H4 (cell line): Measurements from ENCODE around the gene PHF23. TPM values are rescaled to one million over a fixed set of nuclear protein-coding genes. Genes with fewer than 3 reads are reported as not detected.

ENCODE experiments used
- DNase-seq: peaks from one replicate; pipeline ENCODE4 v3.0.0-alpha.2; 2015; ENCODE audit warnings: low spot score
- total RNA-seq: library from RNA; depleted of rRNA; stranded (reverse); fragments of >200 nt; shearing (Covaris generic); gene quantifications from 2 replicates; pipeline ENCODE4 v1.2.3, GENCODE V29; 2014

PHF23 gene
- total RNA-seq, 1 experiment from 2014 or later: 45.3 TPM

DNA sequence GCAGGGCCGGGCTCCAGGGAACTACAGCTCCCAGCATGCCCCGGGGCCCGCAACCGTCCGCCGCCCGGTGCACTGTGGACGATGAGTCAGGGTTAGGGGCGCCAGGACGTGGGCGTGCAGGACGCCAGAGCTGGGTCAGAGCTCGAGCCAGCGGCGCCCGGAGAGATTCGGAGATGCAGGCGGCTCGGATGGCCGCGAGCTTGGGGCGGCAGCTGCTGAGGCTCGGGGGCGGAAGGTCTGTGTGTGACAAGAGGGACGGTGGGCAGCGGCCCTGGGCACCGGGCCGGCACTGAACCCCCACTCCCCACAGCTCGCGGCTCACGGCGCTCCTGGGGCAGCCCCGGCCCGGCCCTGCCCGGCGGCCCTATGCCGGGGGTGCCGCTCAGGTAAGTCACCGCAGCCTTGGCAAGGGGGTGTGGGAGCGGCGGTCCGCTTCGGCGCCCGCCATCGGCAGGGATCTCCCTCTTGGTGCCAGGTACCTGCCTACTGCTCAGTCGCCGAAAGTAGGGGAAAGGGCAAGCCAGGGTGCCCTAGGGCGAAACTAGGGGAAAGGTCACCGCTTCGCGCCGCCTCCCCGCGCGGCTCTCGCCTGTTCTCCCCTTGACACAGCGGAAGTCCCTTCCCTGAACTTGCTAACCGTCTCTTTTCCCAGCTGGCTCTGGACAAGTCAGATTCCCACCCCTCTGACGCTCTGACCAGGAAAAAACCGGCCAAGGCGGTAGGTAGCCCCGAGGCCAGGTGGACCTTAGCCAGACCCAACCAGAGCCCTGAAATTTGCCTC lies 19.3 kb downstream of the PHF23 start, which contains the start of the genes ACADVL and DLG4:
Gene ACADVL, plus strand, starts transcription at position 127 of the 781 bp plus-strand sequence. Its CDS starts 47 bp downstream, at position 174.
Gene DLG4, minus strand, starts transcription at position 25 of the 781 bp plus-strand sequence.
- DNase-seq: peak; percentile 72

DNA sequence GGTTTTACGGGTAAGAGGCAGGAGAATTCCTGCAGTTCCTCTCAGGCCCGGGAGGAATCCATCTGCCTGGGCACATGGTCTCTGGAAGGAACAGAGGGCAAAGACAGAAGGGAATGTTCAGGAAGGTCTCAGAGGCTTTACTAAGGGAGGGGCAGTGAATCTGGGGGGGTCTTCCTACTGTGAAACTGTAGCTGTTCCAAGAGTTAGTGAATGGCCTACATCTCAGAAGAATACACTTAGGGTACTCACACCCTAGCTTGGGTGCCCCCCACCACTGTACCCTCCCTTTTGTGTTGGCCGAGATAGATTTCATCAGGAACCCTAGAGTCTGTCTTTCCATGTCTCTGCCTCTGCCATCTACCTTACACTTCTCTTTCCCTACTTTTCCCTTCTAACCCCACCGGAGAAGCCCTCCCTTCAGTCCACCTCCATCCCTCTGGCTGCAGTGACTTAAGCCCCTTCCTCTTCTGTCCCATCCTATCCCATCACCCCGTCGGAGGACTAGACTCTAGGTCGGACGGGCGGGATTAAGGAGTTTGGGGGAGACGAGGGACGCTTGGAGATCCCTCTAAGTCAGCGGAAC lies 19.9 kb downstream of the PHF23 start:
- no peak for DNase-seq

DNA sequence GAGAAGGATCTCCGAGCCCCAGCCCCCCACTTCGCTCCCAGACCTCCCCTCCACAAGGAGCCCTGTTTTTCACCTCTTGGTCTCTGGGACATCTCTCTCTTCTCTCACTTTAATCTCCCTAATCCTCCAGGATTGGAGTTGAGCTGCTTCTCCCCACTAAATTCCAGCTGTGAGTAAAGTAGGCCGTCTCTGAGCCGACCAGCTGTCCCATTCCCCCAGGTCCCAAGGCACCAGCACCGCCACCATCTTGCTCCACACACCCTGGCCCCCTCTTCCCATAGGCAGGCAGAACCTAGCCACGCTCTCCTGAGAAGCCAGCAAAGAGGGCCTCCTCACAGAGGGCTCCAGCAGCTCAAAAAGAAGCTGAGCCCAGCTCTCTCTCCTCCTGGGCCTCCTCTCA lies 20.5 kb downstream of the PHF23 start:
- DNase-seq: no peak

DNA sequence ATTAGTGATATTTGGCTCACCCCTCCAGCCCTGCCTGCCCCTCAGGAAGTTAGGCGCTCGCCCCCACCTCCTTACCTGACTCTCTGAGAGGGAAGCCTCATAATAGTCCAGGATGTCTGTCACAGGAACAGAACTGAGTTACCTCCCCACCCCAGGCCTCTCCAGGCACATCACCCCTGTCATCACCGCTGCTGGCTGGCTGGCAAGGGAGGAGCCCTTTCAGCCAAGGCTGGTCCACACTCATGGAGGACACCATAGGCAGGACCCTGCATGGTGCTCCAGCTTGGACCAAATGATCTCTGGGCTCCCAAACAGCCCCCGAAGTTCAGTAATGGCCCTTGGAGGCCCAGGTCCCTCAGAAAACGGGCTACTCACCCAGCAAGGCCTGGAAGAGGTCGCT lies 21.1 kb downstream of the PHF23 start:
- DNase-seq: no peak

- no peak for DNase-seq
Observed at GRCh38 chr17:7217113-7217987, 21.9 kb downstream of the PHF23 start.

DNA sequence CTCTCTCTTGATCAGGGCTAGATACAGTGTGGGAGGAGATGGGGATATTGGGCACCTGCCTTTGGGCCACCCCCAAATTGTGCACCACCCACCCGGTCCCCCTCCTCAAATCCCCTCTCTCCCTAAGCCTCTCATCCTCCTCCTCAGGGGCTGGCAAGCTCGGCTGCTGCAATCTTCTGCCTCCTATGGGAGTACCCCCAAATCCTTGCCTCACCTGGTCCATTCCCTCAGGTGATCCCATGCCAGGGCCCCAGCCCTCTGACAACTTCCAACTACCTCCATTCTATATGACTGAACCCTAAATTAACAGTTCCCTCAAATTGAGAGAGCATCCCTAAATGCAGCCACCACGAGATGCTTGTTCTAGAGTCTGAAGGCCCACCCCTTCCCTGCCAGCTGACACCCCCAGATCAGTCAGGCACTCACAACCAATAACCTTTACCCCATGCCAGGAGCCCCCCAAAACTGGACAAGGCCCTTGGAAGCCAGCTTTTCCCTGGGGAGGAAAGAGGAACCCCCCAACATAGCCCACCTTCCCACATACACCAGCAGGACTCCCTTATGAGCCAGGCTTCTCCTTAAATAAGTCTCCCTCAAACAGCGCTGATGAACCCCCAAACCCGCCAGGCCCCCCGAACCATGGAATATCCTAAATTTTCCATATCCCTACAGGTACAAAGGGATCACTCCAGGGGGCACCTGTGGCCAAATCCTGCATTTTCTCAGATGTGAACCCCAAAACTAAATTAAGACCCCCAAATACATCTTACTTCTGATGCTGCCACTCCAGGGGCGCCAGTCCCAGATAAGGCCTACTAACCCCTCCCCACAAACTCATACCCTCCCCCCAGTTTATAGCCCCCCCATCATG lies 22.8 kb downstream of the PHF23 start:
- no peak for DNase-seq

DNA sequence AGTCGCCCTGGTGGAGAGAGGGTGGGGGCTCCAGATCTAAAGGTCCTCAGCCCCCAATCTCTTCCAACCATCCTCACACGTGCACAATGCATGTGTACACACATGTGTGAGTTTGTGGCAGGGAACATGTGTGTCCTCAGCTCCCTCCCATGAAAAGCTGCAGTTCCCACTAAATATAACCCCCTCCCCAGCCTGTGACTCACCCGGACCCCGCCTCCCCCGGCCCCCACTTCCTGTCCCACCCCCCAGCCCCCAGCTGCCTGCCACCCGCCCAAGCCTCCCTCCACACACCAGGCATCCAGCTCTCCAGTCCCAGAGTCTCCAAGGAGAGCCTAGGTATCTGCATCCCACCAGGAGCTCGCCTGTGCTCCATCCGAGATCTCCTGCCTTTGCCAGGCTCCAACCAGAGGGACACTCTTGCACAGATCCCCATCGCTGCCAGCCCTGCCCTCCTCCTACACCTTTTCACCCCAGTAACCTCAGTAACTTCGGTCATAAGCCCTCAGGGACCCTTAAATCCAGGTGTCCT lies 23.5 kb downstream of the PHF23 start:
- DNase-seq: no peak

- DNase-seq: no peak
Observed at GRCh38 chr17:7215136-7215638, 24.1 kb downstream of the PHF23 start.

DNA sequence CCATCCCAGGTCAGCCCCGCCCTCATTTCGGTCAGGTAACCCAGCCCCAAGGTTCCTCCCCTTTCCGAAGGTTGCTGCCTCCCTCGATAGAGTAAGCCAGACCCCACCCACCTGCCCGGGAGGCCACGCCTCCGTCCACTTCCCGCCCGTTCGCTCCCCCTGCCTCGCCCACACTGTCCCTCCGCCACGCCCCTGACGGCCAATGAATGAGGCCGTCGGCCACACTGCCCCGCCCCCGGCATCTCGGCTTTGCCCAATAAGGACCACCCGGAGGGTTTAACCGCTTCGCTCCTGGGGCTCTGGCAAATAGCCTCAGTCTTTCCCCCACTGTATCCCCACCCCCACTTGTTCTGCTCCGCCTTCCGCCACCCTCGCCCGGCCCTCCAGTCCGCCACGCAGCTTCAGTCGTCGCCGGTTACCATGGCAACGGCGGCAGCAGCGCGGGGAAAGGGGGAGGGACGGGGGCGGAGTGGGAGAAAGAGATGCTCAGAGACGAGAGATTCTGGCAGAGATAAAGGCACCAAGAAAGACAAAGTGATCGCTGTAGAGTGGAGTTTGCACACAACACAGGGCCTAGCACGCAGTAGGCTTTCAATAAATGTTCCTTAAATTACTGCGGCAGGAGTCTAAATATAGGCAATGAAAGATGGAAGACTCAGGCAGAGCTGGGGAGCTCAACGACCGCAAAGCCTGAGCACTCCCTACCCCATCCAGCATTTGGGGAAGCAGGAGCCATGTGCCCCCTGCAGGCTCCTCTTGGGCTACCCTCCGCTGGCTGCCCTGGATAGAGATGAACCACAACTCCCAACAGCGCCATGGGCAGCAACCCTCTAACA lies 24.7 kb downstream of the PHF23 start:
- peak; percentile 91 for DNase-seq

DNA sequence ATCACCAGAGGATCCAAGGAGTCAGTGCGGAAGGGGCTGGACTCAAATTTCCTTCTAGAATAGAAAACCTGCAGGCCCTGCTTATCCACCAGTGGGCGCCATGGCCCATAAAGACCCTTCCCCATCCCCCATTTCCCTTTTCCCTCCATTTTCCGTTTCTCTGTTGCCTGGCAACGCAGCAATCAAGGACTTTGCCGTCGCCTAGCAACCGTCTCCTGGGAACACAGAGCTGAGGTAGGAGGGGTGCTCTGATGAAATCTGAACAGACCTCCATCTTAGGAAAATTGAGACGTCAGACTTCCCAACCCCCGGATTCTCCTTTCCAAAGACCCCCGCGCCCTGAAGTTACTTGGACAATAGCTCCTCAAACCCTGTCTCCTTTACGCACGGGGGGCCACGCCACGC lies 25.4 kb downstream of the PHF23 start:
- peak; percentile 68 for DNase-seq

DNA sequence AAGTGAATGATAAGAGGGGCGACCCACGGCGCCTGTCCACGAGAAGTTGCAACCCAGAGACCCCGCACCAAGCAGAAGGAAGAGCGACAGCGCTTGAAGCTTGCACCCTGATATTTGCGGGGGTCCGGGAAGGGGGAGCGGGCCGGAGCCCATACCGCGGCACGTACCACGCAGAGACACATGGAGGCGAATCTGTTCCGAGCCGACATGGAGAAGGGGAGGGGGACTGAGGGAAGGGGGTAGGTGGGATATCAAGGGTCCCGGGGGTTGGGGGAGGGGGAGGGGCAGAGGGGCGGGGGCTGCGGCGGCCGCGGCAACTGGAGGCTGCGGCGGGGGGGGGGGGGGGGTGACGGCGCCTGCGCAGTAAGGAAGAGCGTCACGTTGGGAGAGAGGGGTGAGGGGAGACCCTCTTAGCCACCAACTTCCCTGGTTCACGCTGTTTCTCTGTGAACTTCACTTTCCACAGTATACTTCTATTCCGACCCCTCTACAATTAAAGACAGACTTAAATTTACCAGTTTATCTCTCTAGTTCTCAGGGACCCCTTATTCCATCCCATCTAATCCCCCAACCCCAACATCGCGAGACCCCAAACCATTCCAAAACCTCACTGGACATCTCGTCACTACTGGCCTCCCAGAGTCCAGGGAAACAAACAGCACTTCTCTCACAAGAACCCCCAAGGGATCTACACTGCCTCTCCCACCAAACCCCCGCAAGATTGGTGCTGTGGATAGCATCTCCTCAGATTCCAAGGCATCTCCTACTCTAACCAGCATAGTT lies 27.6 kb downstream of the PHF23 start:
- DNase-seq: no peak

DNA sequence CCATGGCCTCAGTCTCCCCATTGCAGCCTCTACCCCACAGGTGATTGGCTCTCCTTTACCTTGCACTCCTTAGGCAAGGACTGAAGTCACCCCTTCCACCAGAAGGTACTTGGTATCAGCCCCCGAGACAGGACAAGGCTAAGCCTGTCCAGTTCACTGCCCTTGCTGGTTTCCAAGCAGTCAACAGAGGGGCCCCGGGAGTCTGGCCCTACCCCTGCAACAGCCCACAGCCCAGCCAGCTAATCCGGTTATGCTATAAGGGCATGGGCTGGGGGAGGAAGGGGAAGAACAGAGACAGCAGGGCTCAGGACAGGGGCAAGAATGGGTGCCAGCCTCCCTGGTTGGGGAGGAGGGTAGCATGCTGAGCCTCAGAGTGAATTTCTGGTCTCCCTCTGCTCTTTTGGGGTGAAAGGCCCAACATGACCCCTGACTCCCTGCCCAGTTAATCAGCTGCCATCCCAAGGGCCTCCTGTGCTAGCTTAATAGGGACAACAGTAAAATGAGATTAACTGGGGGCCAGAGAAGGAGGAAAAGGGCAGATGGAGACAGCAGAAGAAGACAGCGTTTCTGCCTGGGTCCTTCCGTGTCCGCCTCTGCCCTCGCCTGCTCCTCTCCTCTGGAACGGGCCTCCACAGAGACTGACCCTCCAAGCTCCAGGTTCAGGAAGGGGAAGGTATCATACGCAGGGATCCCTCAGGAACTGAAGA lies 30.4 kb downstream of the PHF23 start:
- DNase-seq: no peak

DNA sequence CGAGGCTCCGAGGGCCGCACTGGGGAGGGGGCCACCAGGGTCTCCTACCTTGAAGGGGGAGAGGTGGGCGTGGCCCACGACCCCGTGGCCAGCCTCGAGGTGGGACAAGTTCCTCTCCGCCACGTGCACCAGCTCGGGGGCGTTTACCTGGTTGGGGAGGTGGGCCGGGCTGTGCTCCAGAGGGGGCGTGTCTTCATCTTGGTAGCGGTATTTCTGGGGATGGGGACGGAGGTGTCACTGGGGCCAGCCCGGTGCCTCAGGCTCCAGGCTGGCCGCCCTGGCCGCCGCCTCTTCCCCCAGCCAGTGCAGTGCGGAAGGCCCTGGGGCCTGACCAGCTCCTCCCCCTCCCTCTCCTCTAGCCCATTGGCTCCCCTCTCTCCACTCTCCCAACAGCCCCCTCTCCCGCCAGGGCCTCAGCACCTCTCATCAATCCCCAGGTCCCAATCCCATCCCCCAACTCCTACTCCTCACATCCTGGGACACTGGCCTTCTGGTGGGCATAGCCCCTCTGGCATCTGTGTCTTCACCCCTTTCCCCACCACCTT lies 31.2 kb downstream of the PHF23 start:
- DNase-seq: no peak

DNA sequence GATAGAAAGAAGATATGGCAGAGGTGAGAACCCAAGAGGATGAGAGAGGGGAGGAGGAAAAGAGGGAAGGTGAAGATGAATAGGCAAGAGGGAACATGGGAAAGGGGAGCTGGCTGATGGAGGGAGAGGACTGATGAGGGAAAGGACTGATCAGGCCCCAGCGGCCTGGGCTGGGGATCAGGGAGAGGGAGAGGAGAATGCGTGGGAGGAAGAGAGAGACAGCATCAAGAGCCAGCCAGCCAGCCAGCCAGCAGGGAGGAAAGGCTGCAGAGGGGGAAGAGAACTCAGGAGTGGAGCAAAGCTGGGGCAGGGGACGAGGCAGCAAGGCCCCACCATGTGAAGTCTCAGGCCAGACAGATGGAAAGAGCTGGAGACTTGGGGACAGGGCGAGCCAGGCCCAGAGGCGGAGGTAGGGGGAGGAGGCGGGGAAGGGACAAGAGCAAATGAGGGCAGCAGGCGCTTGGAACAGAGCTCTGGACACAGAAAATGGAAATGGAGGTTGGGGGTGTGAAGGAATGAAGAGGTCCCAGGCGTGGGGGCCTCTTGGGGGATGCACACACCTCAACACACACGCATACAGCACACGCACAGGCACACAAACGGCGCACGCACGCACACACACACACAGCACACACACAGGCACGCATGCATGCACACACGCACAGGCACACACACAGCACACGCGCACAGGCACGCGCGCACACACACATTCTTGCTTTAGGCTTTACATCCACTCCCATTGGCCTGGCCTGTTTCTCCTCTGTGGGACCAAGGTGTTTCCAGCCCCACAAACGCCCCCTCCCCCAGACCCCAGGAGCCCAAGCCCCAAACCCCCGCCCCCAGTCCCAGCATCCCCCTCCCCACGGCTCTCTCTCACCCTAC lies 31.9 kb downstream of the PHF23 start:
- DNase-seq: no peak

- DNase-seq: no peak
Observed at GRCh38 chr17:7205561-7205960, 33.7 kb downstream of the PHF23 start.

DNA sequence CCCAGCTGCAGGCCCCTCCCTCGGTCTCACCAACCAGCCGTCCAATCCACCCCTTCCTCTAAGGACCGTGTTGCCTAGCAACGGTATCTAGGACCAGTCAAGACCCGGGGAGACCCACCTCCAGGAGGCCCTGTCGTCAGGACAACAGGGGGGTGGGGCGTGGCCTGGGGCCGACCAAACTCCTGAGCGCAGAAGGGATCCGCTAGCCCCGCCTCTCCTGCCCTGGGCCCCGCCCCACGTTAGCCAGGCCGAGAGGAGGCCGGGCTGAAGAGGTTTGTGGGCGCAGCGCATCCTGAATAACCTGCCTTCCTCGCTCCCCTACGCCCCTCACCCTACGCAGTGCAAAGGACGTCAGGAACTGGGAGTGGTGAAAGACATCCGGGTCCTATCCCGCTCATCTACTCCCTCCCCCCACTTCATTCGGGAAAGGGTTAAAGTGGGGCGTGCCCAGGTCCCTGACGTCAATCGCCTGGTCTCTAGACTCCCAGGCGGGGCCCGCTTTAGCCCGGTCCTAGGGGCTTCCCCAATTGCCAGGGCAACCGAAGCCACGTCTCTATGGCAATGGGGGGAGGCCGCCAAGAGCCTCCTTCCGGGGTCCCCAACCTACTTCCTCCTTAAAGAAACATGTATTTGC lies 34.3 kb downstream of the PHF23 start:
- no peak for DNase-seq

DNA sequence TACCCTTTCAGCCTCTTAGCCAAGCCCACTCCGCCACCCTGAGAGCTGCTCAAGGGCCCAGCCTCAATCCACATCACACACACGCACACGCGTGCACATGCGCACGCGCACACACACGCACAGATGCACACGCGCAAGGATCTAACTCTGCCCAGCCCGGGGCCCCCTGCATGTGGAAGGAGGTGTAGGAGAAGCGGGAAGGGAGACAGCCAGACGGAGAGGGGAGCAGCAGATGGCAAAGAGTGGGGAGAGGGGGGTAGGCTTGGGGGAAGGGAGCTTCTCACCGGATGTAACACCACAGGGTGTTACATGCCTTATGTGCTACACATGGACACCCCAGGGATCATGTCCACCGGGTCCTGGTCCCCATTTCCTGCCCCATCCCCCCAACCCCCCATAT lies 34.9 kb downstream of the PHF23 start:
- DNase-seq: no peak
